Measurements from ENCODE around the gene ARHGEF16. TPM values are rescaled to one million over a fixed set of nuclear protein-coding genes. Genes with fewer than 3 reads are reported as not detected.

Gene ARHGEF16
- total RNA-seq, 1 donor from 2014 or later, result 11.3 TPM

DNA sequence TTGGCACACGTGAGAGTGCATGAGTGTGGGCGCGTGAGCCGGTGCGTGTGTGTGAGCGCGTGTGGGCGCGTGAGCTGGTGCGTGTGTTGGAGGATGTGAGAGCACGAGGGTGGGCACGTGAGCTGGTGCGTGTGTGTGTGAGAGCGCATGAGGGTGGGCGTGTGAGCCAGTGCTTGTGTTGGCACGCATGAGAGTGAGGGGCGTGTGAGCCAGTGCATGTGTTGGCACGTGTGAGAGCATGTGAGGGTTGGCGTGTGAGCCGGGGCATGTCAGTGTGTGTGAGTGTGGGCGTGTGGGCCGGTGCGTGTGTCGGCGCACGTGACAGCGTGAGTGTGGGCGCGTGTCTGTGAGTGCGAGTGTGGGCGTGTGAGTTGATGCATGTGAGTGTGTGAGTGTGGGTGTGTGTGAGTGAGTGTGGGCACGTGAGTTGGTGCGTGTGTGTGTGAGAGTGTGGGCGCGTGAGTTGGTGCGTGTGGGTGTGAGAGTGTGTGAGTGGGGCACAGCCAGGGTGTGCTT, 45.7 kb upstream of the ARHGEF16 start:
- TF ChIP-seq, protein P1, sequence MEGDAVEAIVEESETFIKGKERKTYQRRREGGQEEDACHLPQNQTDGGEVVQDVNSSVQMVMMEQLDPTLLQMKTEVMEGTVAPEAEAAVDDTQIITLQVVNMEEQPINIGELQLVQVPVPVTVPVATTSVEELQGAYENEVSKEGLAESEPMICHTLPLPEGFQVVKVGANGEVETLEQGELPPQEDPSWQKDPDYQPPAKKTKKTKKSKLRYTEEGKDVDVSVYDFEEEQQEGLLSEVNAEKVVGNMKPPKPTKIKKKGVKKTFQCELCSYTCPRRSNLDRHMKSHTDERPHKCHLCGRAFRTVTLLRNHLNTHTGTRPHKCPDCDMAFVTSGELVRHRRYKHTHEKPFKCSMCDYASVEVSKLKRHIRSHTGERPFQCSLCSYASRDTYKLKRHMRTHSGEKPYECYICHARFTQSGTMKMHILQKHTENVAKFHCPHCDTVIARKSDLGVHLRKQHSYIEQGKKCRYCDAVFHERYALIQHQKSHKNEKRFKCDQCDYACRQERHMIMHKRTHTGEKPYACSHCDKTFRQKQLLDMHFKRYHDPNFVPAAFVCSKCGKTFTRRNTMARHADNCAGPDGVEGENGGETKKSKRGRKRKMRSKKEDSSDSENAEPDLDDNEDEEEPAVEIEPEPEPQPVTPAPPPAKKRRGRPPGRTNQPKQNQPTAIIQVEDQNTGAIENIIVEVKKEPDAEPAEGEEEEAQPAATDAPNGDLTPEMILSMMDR (conservative IDR thresholded peaks at IDR 0.05), result no peak
- H3K4me3 Mint-ChIP-seq, result no peak overlapping the region
- no peaks in the 10 kb centered on the region for H3K9me3 Mint-ChIP-seq
- H3K27me3 Mint-ChIP-seq (ENCODE audit: low read depth), result no peaks in the 10 kb centered on the region
- H3K36me3 Mint-ChIP-seq (ENCODE audit: low read depth), result no peaks in the 10 kb centered on the region
- no peak for DNase-seq (ENCODE audit: low read depth, low spot score)
- H3K27ac Mint-ChIP-seq (ENCODE audit: unreplicated experiment), result no peak overlapping the region
- peaks cover 7% of the 10 kb centered on the region for H3K4me1 Mint-ChIP-seq

DNA sequence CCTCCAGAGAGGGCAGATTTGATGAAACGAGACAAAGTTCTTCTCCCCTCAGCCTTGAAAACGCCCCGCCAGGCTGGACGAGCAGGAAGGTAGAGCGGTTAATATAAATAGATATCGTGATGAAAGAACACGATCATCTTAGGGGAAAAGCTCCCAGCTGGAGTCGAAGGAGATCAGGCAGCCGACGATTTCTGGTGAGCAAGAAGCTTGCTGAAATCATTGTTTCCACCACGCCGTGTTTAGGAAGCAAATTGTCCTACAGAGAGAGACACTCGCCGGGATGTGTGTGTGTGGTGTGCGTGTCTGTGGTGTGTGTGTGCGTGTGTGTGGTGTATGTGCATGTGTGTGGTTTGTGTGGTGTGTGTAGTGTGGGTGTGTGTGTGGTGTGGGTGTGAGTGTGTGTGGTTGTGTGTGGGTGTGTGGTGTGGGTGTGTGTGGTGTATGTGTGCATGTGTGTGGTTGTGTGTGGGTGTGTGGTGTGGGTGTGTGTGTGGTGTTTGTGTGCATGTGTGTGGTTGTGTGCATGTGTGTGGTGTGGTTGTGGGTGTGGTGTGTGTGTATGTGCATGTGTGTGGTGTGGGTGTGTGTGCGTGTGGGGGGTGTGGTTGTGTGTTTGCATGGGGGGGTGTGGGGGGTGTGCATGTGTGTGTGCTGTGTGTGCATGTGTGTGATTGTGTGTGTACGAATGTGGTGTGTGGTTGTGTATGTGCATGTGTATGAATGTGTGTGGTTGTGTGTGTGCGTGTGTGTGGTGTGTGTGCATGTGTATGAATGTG, 44.9 kb upstream of the ARHGEF16 start:
- H3K9me3 Mint-ChIP-seq, result no peaks in the 10 kb centered on the region
- H3K27me3 Mint-ChIP-seq (ENCODE audit: low read depth), result no peaks in the 10 kb centered on the region
- H3K36me3 Mint-ChIP-seq (ENCODE audit: low read depth), result no peaks in the 10 kb centered on the region
- H3K27ac Mint-ChIP-seq (ENCODE audit: unreplicated experiment), result no peak overlapping the region
- H3K4me3 Mint-ChIP-seq, result no peak overlapping the region
- no peak for DNase-seq (ENCODE audit: low read depth, low spot score)
- H3K4me1 Mint-ChIP-seq, result peaks cover 7% of the 10 kb centered on the region
- TF ChIP-seq, protein P1 (conservative IDR thresholded peaks at IDR 0.05), result no peak

DNA sequence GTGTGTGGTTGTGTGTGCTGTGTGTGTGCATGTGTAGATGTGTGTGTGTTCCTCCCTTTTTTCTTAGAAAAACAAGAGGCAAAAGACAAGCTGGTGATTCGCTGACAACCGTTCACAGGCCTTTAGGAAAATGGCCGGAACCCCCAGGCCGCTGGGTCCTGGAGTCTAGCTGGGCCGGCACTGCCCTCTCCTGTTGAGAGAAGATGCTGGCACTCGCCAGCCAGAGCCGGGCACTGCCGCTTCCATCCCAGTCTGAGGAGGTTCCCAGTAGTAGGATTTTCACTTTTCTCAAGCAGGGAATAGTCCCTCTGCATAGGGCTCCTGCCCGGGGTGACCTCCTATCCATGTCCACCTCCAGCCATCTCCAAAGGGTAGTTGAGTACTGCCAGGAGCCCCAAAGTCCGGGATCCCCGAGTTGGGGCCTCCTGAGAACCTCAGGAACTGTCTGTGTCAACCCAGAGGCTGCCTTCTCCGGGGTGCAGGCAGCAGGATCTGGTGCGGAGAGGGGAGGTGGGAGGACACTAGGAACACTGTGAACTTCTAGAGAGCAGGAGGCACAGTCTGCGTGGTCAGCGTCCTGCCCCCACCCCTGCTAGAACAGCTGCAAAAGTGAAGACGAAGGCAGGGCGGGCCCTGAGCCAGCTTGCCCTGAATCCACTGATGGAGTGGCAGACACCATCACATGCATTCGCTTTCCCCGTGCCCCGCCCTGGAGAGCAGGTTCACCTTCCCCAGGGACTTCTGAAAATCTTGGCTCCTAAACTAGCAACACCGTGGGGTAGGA, 44.1 kb upstream of the ARHGEF16 start:
- Mint-ChIP-seq H3K27ac (ENCODE audit: unreplicated experiment) (no peak overlapping the region), H3K9me3 (no peaks in the 10 kb centered on the region), H3K36me3 (ENCODE audit: low read depth) (no peaks in the 10 kb centered on the region), H3K27me3 (ENCODE audit: low read depth) (no peaks in the 10 kb centered on the region), H3K4me3 (no peak overlapping the region), H3K4me1 (peaks cover 7% of the 10 kb centered on the region)
- TF ChIP-seq, protein P1 (conservative IDR thresholded peaks at IDR 0.05), result peak; percentile 57
- DNase-seq (ENCODE audit: low read depth, low spot score), result peak; percentile 47

DNA sequence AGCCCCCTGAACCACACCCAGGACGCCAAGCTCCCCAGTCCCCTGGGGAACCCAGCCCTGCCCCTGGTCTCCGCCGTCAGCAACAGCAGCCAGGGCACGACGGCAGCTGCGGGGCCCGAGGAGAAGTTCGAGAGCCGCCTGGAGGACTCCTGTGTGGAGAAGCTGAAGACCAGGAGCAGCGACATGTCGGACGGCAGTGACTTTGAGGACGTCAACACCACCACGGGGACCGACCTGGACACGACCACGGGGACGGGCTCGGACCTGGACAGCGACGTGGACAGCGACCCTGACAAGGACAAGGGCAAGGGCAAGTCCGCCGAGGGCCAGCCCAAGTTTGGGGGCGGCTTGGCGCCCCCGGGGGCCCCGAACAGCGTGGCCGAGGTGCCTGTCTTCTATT, 42.7 kb upstream of the ARHGEF16 start:
- Mint-ChIP-seq H3K36me3 (ENCODE audit: low read depth) (peaks cover 1% of the 10 kb centered on the region), H3K4me1 (peaks cover 3% of the 10 kb centered on the region), H3K9me3 (no peaks in the 10 kb centered on the region), H3K27me3 (ENCODE audit: low read depth) (no peaks in the 10 kb centered on the region), H3K4me3 (no peak overlapping the region), H3K27ac (ENCODE audit: unreplicated experiment) (no peak overlapping the region)
- no peak for DNase-seq (ENCODE audit: low read depth, low spot score)
- TF ChIP-seq, protein P1 (conservative IDR thresholded peaks at IDR 0.05), result no peak

DNA sequence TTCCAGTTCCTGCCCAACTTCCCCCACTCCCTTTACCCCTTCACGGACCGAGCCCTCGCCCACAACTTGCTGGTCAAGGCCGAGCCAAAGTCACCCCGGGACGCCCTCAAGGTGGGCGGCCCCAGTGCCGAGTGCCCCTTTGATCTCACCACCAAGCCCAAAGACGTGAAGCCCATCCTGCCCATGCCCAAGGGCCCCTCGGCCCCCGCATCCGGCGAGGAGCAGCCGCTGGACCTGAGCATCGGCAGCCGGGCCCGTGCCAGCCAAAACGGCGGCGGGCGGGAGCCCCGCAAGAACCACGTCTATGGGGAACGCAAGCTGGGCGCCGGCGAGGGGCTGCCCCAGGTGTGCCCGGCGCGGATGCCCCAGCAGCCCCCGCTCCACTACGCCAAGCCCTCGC, 42.1 kb upstream of the ARHGEF16 start:
- DNase-seq (ENCODE audit: low read depth, low spot score), result no peak
- Mint-ChIP-seq H3K9me3 (peaks cover 2% of the 10 kb centered on the region), H3K4me3 (no peak overlapping the region), H3K27ac (ENCODE audit: unreplicated experiment) (no peak overlapping the region), H3K27me3 (ENCODE audit: low read depth) (no peaks in the 10 kb centered on the region), H3K36me3 (ENCODE audit: low read depth) (peaks cover 5% of the 10 kb centered on the region), H3K4me1 (peaks cover 3% of the 10 kb centered on the region)
- TF ChIP-seq, protein P1 (conservative IDR thresholded peaks at IDR 0.05), result no peak
